ENCODE results near the gene AOX1. TPM values are rescaled to one million over a fixed set of nuclear protein-coding genes. Genes with fewer than 3 reads are reported as not detected.
A peak's percentile ranks its signal among the peaks of the same experiment; 100 is the strongest.
"Not testable (repeated sequence)": the region's sequence is repeated elsewhere in the genome, so short reads cannot be mapped to it uniquely, and the experiment has no call there.

Gene AOX1
- total and polyA plus RNA-seq, 4 donors, result 1.2 to 35.6 (median 7.9) TPM

GRCh38 chr2:200622106-200622505, 36.3 kb downstream of the AOX1 start:
- Histone ChIP-seq H3K4me1 (ENCODE audit: control insufficient read depth, insufficient read depth, low read length) (no peaks in the 10 kb centered on the region), H3K9me3 (ENCODE audit: control insufficient read depth, insufficient read depth, low read length) (no peaks in the 10 kb centered on the region), H3K36me3 (ENCODE audit: control insufficient read depth, insufficient read depth, low read length) (no peaks in the 10 kb centered on the region), H3K27ac (ENCODE audit: low read depth, low read length) (no peak overlapping the region), H3K4me3 (ENCODE audit: low read depth, low read length) (no peak overlapping the region), H3K27me3 (ENCODE audit: control insufficient read depth, insufficient read depth, low read length) (no peaks in the 10 kb centered on the region)
- WGBS (ENCODE audit: insufficient coverage), result no CpG with 5 or more reads among the region's 1 CpG
- DNase-seq (ENCODE audit: low read depth in 4 of 6, low spot score in 6 of 6), result no peak

- Histone ChIP-seq H3K27me3 (ENCODE audit: control insufficient read depth, insufficient read depth, low read length) (no peaks in the 10 kb centered on the region), H3K36me3 (ENCODE audit: control insufficient read depth, insufficient read depth, low read length) (no peaks in the 10 kb centered on the region), H3K4me3 (ENCODE audit: low read depth, low read length) (no peak overlapping the region), H3K9me3 (ENCODE audit: control insufficient read depth, insufficient read depth, low read length) (no peaks in the 10 kb centered on the region), H3K4me1 (ENCODE audit: control insufficient read depth, insufficient read depth, low read length) (no peaks in the 10 kb centered on the region), H3K27ac (ENCODE audit: low read depth, low read length) (no peak overlapping the region)
- 69% methylated on average over 2 of the region's 2 CpGs for WGBS (ENCODE audit: insufficient coverage)
- DNase-seq (ENCODE audit: low read depth in 4 of 6, low spot score in 6 of 6), result no peak
Measured at GRCh38 chr2:200624026-200624425, 38.2 kb downstream of the AOX1 start.

- no peak overlapping the region for H3K4me3 ChIP-seq (ENCODE audit: low read depth, low read length)
- no peaks in the 10 kb centered on the region for H3K36me3 ChIP-seq (ENCODE audit: control insufficient read depth, insufficient read depth, low read length)
- no peaks in the 10 kb centered on the region for H3K9me3 ChIP-seq (ENCODE audit: control insufficient read depth, insufficient read depth, low read length)
- H3K27me3 ChIP-seq (ENCODE audit: control insufficient read depth, insufficient read depth, low read length), result no peaks in the 10 kb centered on the region
- WGBS (ENCODE audit: insufficient coverage), result 100% methylated on average over 1 of the region's 3 CpGs
- no peaks in the 10 kb centered on the region for H3K4me1 ChIP-seq (ENCODE audit: control insufficient read depth, insufficient read depth, low read length)
- no peak for DNase-seq (ENCODE audit: low read depth in 4 of 6, low spot score in 6 of 6)
- H3K27ac ChIP-seq (ENCODE audit: low read depth, low read length), result no peak overlapping the region
Measured at GRCh38 chr2:200624658-200625057, 38.8 kb downstream of the AOX1 start.

- Histone ChIP-seq H3K4me3 (ENCODE audit: low read depth, low read length) (no peak overlapping the region), H3K27ac (ENCODE audit: low read depth, low read length) (no peak overlapping the region), H3K9me3 (ENCODE audit: control insufficient read depth, insufficient read depth, low read length) (no peaks in the 10 kb centered on the region), H3K4me1 (ENCODE audit: control insufficient read depth, insufficient read depth, low read length) (no peaks in the 10 kb centered on the region), H3K36me3 (ENCODE audit: control insufficient read depth, insufficient read depth, low read length) (no peaks in the 10 kb centered on the region), H3K27me3 (ENCODE audit: control insufficient read depth, insufficient read depth, low read length) (no peaks in the 10 kb centered on the region)
- DNase-seq (ENCODE audit: low read depth in 4 of 6, low spot score in 6 of 6), result no peak
- WGBS (ENCODE audit: insufficient coverage), result no CpG with 5 or more reads among the region's 2 CpGs
Measured at GRCh38 chr2:200625282-200625681, 39.5 kb downstream of the AOX1 start.

GRCh38 chr2:200625958-200626363, 40.1 kb downstream of the AOX1 start:
- Histone ChIP-seq H3K27ac (ENCODE audit: low read depth, low read length) (no peak overlapping the region), H3K4me3 (ENCODE audit: low read depth, low read length) (no peak overlapping the region), H3K9me3 (ENCODE audit: control insufficient read depth, insufficient read depth, low read length) (no peaks in the 10 kb centered on the region), H3K4me1 (ENCODE audit: control insufficient read depth, insufficient read depth, low read length) (no peaks in the 10 kb centered on the region), H3K27me3 (ENCODE audit: control insufficient read depth, insufficient read depth, low read length) (no peaks in the 10 kb centered on the region), H3K36me3 (ENCODE audit: control insufficient read depth, insufficient read depth, low read length) (no peaks in the 10 kb centered on the region)
- DNase-seq (ENCODE audit: low read depth in 4 of 6, low spot score in 6 of 6), result no peak
- WGBS (ENCODE audit: insufficient coverage), result 40% methylated on average over 1 of the region's 2 CpGs

- no peaks in the 10 kb centered on the region for H3K4me1 ChIP-seq (ENCODE audit: control insufficient read depth, insufficient read depth, low read length)
- H3K9me3 ChIP-seq (ENCODE audit: control insufficient read depth, insufficient read depth, low read length), result no peaks in the 10 kb centered on the region
- no peak for DNase-seq (ENCODE audit: low read depth in 4 of 6, low spot score in 6 of 6)
- no peak overlapping the region for H3K4me3 ChIP-seq (ENCODE audit: low read depth, low read length)
- H3K36me3 ChIP-seq (ENCODE audit: control insufficient read depth, insufficient read depth, low read length), result no peaks in the 10 kb centered on the region
- no peak overlapping the region for H3K27ac ChIP-seq (ENCODE audit: low read depth, low read length)
- WGBS (ENCODE audit: insufficient coverage), result 86% methylated on average over 2 of the region's 4 CpGs
- H3K27me3 ChIP-seq (ENCODE audit: control insufficient read depth, insufficient read depth, low read length), result no peaks in the 10 kb centered on the region
Measured at GRCh38 chr2:200627110-200627770, 41.4 kb downstream of the AOX1 start.

- H3K27me3 ChIP-seq (ENCODE audit: control insufficient read depth, insufficient read depth, low read length); H3K9me3 ChIP-seq (ENCODE audit: control insufficient read depth, insufficient read depth, low read length); H3K27ac ChIP-seq (ENCODE audit: low read depth, low read length); DNase-seq (ENCODE audit: low read depth in 4 of 6, low spot score in 6 of 6); H3K36me3 ChIP-seq (ENCODE audit: control insufficient read depth, insufficient read depth, low read length); H3K4me1 ChIP-seq (ENCODE audit: control insufficient read depth, insufficient read depth, low read length); H3K4me3 ChIP-seq (ENCODE audit: low read depth, low read length): not testable (repeated sequence)
- WGBS (ENCODE audit: insufficient coverage), result 96% methylated on average over 4 of the region's 4 CpGs
Measured at GRCh38 chr2:200628461-200628860, 42.6 kb downstream of the AOX1 start.

DNA sequence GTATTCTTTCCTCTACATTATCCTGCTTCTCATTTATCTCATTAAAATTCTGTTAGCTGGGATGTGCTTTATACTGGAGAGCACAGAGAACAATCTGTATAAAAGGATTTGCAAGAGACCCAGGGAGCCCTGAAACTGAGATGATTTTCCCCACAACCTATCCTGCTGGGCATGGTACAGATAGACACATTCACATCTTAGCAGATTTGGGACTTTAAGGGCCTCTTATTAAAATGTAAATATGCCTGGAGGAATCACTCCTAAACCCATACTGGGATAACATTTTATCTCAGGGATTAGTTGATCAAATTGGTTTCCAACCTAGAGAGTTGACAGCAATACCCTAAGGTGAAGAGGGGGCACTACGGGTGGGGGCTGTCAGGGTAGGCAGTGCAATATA, 45.5 kb downstream of the AOX1 start:
- Histone ChIP-seq H3K27ac (ENCODE audit: low read depth, low read length) (no peak overlapping the region), H3K27me3 (ENCODE audit: control insufficient read depth, insufficient read depth, low read length) (no peaks in the 10 kb centered on the region), H3K9me3 (ENCODE audit: control insufficient read depth, insufficient read depth, low read length) (no peaks in the 10 kb centered on the region), H3K36me3 (ENCODE audit: control insufficient read depth, insufficient read depth, low read length) (no peaks in the 10 kb centered on the region), H3K4me3 (ENCODE audit: low read depth, low read length) (no peak overlapping the region), H3K4me1 (ENCODE audit: control insufficient read depth, insufficient read depth, low read length) (no peaks in the 10 kb centered on the region)
- WGBS (ENCODE audit: insufficient coverage), result no CpG with 5 or more reads among the region's 1 CpG
- DNase-seq (ENCODE audit: low read depth in 4 of 6, low spot score in 6 of 6), result peak in 1 of 6 donors; percentile 6

GRCh38 chr2:200634231-200634964, 48.6 kb downstream of the AOX1 start:
- no peaks in the 10 kb centered on the region for H3K36me3 ChIP-seq (ENCODE audit: control insufficient read depth, insufficient read depth, low read length)
- DNase-seq (ENCODE audit: low read depth in 4 of 6, low spot score in 6 of 6), result no peak
- WGBS (ENCODE audit: insufficient coverage), result 90% methylated on average over 4 of the region's 7 CpGs

DNA sequence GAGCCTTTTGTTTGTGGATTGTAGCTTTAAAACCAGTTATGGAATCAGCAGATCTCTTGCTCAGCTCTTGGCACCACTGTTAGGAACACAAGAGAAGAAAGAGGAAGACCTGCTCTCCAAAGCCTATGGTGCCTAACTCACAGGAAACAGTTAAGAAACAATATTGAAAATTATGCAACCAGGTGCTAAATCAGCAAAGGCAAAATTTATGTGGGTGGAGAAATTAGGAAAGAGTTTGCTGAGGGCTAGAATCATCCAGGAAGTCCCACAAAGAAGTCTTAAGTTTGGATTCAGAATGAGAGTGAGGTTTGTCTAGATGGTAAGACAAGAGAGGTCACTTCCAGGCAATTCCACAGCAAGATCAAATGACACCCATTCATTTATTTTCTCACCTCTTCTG, 49.4 kb downstream of the AOX1 start:
- Histone ChIP-seq H3K27me3 (ENCODE audit: control insufficient read depth, insufficient read depth, low read length) (no peaks in the 10 kb centered on the region), H3K36me3 (ENCODE audit: control insufficient read depth, insufficient read depth, low read length) (no peaks in the 10 kb centered on the region), H3K4me1 (ENCODE audit: control insufficient read depth, insufficient read depth, low read length) (no peaks in the 10 kb centered on the region), H3K27ac (ENCODE audit: low read depth, low read length) (no peak overlapping the region), H3K9me3 (ENCODE audit: control insufficient read depth, insufficient read depth, low read length) (no peaks in the 10 kb centered on the region), H3K4me3 (ENCODE audit: low read depth, low read length) (no peak overlapping the region)
- no peak for DNase-seq (ENCODE audit: low read depth in 4 of 6, low spot score in 6 of 6)

More at GRCh38 chr2:200634231-200634964, 48.6 kb downstream of the AOX1 start:
- Histone ChIP-seq H3K27ac (ENCODE audit: low read depth, low read length) (no peak overlapping the region), H3K27me3 (ENCODE audit: control insufficient read depth, insufficient read depth, low read length) (no peaks in the 10 kb centered on the region), H3K4me3 (ENCODE audit: low read depth, low read length) (no peak overlapping the region), H3K4me1 (ENCODE audit: control insufficient read depth, insufficient read depth, low read length) (no peaks in the 10 kb centered on the region), H3K9me3 (ENCODE audit: control insufficient read depth, insufficient read depth, low read length) (no peaks in the 10 kb centered on the region)
